Measurements from ENCODE around the gene FOXB2.
"Not testable (repeated sequence)": the region's sequence is repeated elsewhere in the genome, so short reads cannot be mapped to it uniquely, and the experiment has no call there.

FOXB2 gene

GRCh38 chr9:77019236-77019925 lies at the start of gene FOXB2:
TSS of gene FOXB2 (plus strand) at chr9:77019655. CDS start at chr9:77019655, 0 bp downstream.
- DNase-seq (ENCODE audit: low read depth in 2 of 2): no peak

GRCh38 chr9:76969716-76970115 lies 49.7 kb upstream of the FOXB2 start:
- no peak for DNase-seq (ENCODE audit: low read depth in 2 of 2)

GRCh38 chr9:76978831-76979230 lies 40.6 kb upstream of the FOXB2 start:
- not testable (repeated sequence) for DNase-seq (ENCODE audit: low read depth in 2 of 2)

GRCh38 chr9:76980566-76980965 lies 38.9 kb upstream of the FOXB2 start:
- DNase-seq (ENCODE audit: low read depth in 2 of 2): no peak

GRCh38 chr9:76984486-76984885 lies 35.0 kb upstream of the FOXB2 start:
- DNase-seq (ENCODE audit: low read depth in 2 of 2): no peak

- no peak for DNase-seq (ENCODE audit: low read depth in 2 of 2)
Measured at GRCh38 chr9:76985581-76985980, 33.9 kb upstream of the FOXB2 start.

GRCh38 chr9:76987594-76988200 lies 31.8 kb upstream of the FOXB2 start:
- DNase-seq (ENCODE audit: low read depth in 2 of 2): no peak

- no peak for DNase-seq (ENCODE audit: low read depth in 2 of 2)
Measured at GRCh38 chr9:76988941-76989340, 30.5 kb upstream of the FOXB2 start.

- DNase-seq (ENCODE audit: low read depth in 2 of 2): no peak
Measured at GRCh38 chr9:76989501-76989900, 30.0 kb upstream of the FOXB2 start.

- DNase-seq (ENCODE audit: low read depth in 2 of 2): no peak
Measured at GRCh38 chr9:76996700-76997099, 22.8 kb upstream of the FOXB2 start.

- DNase-seq (ENCODE audit: low read depth in 2 of 2): no peak
Measured at GRCh38 chr9:76999261-76999660, 20.2 kb upstream of the FOXB2 start.

GRCh38 chr9:77000330-77000729 lies 19.1 kb upstream of the FOXB2 start:
- DNase-seq (ENCODE audit: low read depth in 2 of 2): no peak

- no peak for DNase-seq (ENCODE audit: low read depth in 2 of 2)
Measured at GRCh38 chr9:77003366-77003765, 16.1 kb upstream of the FOXB2 start.

GRCh38 chr9:77005216-77005615 lies 14.2 kb upstream of the FOXB2 start:
- DNase-seq (ENCODE audit: low read depth in 2 of 2): no peak

GRCh38 chr9:77010527-77010926 lies 8.9 kb upstream of the FOXB2 start:
- no peak for DNase-seq (ENCODE audit: low read depth in 2 of 2)

- DNase-seq (ENCODE audit: low read depth in 2 of 2): peak in 1 of 2 donors; percentile 17
Measured at GRCh38 chr9:77011973-77012821, 7.3 kb upstream of the FOXB2 start.

- DNase-seq (ENCODE audit: low read depth in 2 of 2): no peak
Measured at GRCh38 chr9:77013206-77013931, 6.1 kb upstream of the FOXB2 start.

GRCh38 chr9:77013932-77014596 lies 5.4 kb upstream of the FOXB2 start:
- no peak for DNase-seq (ENCODE audit: low read depth in 2 of 2)

- no peak for DNase-seq (ENCODE audit: low read depth in 2 of 2)
Measured at GRCh38 chr9:77014597-77015263, 4.7 kb upstream of the FOXB2 start.

- no peak for DNase-seq (ENCODE audit: low read depth in 2 of 2)
Measured at GRCh38 chr9:77015327-77016048, 4.0 kb upstream of the FOXB2 start.
